HG03565 (cell line): ENCODE results near the gene TXNDC17.
A peak's percentile ranks its signal among the peaks of the same experiment; 100 is the strongest.
"Not testable (repeated sequence)": the region's sequence is repeated elsewhere in the genome, so short reads cannot be mapped to it uniquely, and the experiment has no call there.

Experiments used
- ATAC-seq: cut with Tn5 transposase; IDR thresholded peaks from one replicate; pipeline ENCODE4 v1.9.1; 2021; ENCODE audit warnings: mild to moderate bottlenecking, moderate library complexity; ENCODE audit not compliant: unreplicated experiment

TXNDC17 gene

GRCh38 chr17:6660101-6660500 is 19.2 kb downstream of the TXNDC17 start:
- no peak for ATAC-seq

- ATAC-seq, result peak; percentile 74
Observed at GRCh38 chr17:6660805-6661463, 20.1 kb downstream of the TXNDC17 start.

GRCh38 chr17:6661464-6661848 is 20.6 kb downstream of the TXNDC17 start:
- no peak for ATAC-seq

- ATAC-seq, result not testable (repeated sequence)
Observed at GRCh38 chr17:6663200-6663599, 22.3 kb downstream of the TXNDC17 start.

GRCh38 chr17:6666077-6666521 is 25.2 kb downstream of the TXNDC17 start:
- ATAC-seq, result no peak

GRCh38 chr17:6666557-6666956 is 25.7 kb downstream of the TXNDC17 start:
- no peak for ATAC-seq

GRCh38 chr17:6667516-6667915 is 26.7 kb downstream of the TXNDC17 start:
- no peak for ATAC-seq

GRCh38 chr17:6668219-6668618 is 27.4 kb downstream of the TXNDC17 start:
- no peak for ATAC-seq

- ATAC-seq, result no peak
Observed at GRCh38 chr17:6668727-6669425, 28.0 kb downstream of the TXNDC17 start.

- no peak for ATAC-seq
Observed at GRCh38 chr17:6669479-6670212, 28.8 kb downstream of the TXNDC17 start.

GRCh38 chr17:6670571-6670970 is 29.7 kb downstream of the TXNDC17 start:
- ATAC-seq, result no peak

- no peak for ATAC-seq
Observed at GRCh38 chr17:6670999-6671398, 30.1 kb downstream of the TXNDC17 start.

- no peak for ATAC-seq
Observed at GRCh38 chr17:6671431-6671830, 30.6 kb downstream of the TXNDC17 start.

GRCh38 chr17:6674586-6674985 is 33.7 kb downstream of the TXNDC17 start:
- ATAC-seq, result no peak

- no peak for ATAC-seq
Observed at GRCh38 chr17:6675201-6675825, 34.5 kb downstream of the TXNDC17 start.

GRCh38 chr17:6676802-6677157 is 35.9 kb downstream of the TXNDC17 start:
- no peak for ATAC-seq

- no peak for ATAC-seq
Observed at GRCh38 chr17:6677158-6677831, 36.4 kb downstream of the TXNDC17 start.

- ATAC-seq, result no peak
Observed at GRCh38 chr17:6677946-6678345, 37.1 kb downstream of the TXNDC17 start.

GRCh38 chr17:6679241-6679640 is 38.4 kb downstream of the TXNDC17 start:
- ATAC-seq, result no peak

GRCh38 chr17:6681176-6681575 is 40.3 kb downstream of the TXNDC17 start:
- no peak for ATAC-seq

GRCh38 chr17:6681671-6682070 is 40.8 kb downstream of the TXNDC17 start:
- ATAC-seq, result no peak
